SK-N-SH (cell line): ENCODE results near the gene ZNF468.

Experiments
- CTCF ChIP-seq: fragments of 200-600 bp; sonication (generic); IDR thresholded peaks from 2 replicates; pipeline ENCODE4 v1.6.1; 2017; ENCODE audit warnings: antibody characterized with exemption, mild to moderate bottlenecking, moderate library complexity
- FOXJ3 ChIP-seq: sonication (generic); formaldehyde crosslinking; IDR thresholded peaks from 2 replicates; pipeline ENCODE4 v1.5.1; 2020; ENCODE audit warnings: mild to moderate bottlenecking, missing genetic modification reagents
- JUND ChIP-seq: IDR thresholded peaks from 2 replicates; pipeline ENCODE4 v1.4.0; 2012
- POLR2AphosphoS5 ChIP-seq: IDR thresholded peaks from 2 replicates; pipeline ENCODE4 v1.6.1; 2012; ENCODE audit warnings: low read depth, low read length
- SIN3A ChIP-seq: IDR thresholded peaks from 2 replicates; pipeline ENCODE4 v1.6.1; 2012; ENCODE audit warnings: low read depth, mild to moderate bottlenecking, low read length, moderate library complexity, borderline replicate concordance
- TEAD4 ChIP-seq: IDR thresholded peaks from 2 replicates; pipeline ENCODE4 v1.4.0; 2012; ENCODE audit warnings: mild to moderate bottlenecking, borderline replicate concordance; ENCODE audit not compliant: insufficient read depth
- TF ChIP-seq, protein P1 (sequence below): fragments of 150-350 bp; IDR thresholded peaks from 2 replicates; pipeline ENCODE4 v1.6.1; 2017; ENCODE audit warnings: antibody characterized with exemption, low read length, low read depth, borderline replicate concordance
- TF ChIP-seq, protein P2 (sequence below): IDR thresholded peaks from 2 replicates; pipeline ENCODE4 v1.6.1; 2012; ENCODE audit warnings: mild to moderate bottlenecking, low read depth, low read length, moderate library complexity
- TF ChIP-seq, protein P3 (sequence below): IDR thresholded peaks from 2 replicates; pipeline ENCODE4 v1.4.0; 2012; ENCODE audit warnings: low read depth

- TF ChIP-seq POLR2AphosphoS5 (no peak), CTCF (no peak), FOXJ3 (no peak), JUND (no peak), SIN3A (no peak), TEAD4 (no peak)
- TF ChIP-seq, protein P1, sequence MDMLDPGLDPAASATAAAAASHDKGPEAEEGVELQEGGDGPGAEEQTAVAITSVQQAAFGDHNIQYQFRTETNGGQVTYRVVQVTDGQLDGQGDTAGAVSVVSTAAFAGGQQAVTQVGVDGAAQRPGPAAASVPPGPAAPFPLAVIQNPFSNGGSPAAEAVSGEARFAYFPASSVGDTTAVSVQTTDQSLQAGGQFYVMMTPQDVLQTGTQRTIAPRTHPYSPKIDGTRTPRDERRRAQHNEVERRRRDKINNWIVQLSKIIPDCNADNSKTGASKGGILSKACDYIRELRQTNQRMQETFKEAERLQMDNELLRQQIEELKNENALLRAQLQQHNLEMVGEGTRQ, result no peak
- TF ChIP-seq, protein P2, sequence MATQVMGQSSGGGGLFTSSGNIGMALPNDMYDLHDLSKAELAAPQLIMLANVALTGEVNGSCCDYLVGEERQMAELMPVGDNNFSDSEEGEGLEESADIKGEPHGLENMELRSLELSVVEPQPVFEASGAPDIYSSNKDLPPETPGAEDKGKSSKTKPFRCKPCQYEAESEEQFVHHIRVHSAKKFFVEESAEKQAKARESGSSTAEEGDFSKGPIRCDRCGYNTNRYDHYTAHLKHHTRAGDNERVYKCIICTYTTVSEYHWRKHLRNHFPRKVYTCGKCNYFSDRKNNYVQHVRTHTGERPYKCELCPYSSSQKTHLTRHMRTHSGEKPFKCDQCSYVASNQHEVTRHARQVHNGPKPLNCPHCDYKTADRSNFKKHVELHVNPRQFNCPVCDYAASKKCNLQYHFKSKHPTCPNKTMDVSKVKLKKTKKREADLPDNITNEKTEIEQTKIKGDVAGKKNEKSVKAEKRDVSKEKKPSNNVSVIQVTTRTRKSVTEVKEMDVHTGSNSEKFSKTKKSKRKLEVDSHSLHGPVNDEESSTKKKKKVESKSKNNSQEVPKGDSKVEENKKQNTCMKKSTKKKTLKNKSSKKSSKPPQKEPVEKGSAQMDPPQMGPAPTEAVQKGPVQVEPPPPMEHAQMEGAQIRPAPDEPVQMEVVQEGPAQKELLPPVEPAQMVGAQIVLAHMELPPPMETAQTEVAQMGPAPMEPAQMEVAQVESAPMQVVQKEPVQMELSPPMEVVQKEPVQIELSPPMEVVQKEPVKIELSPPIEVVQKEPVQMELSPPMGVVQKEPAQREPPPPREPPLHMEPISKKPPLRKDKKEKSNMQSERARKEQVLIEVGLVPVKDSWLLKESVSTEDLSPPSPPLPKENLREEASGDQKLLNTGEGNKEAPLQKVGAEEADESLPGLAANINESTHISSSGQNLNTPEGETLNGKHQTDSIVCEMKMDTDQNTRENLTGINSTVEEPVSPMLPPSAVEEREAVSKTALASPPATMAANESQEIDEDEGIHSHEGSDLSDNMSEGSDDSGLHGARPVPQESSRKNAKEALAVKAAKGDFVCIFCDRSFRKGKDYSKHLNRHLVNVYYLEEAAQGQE, result no peak
- TF ChIP-seq, protein P3, sequence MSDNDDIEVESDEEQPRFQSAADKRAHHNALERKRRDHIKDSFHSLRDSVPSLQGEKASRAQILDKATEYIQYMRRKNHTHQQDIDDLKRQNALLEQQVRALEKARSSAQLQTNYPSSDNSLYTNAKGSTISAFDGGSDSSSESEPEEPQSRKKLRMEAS, result no peak
Observed at GRCh38 chr19:52825765-52826164, 31.7 kb downstream of the ZNF468 start.
